B cell (primary cell): ENCODE measurements around the gene PRKCH.

Experiments used
- CTCF ChIP-seq: fragments of 200-600 bp; IDR thresholded peaks from one replicate; pipeline ENCODE4 v1.8.0; 2022; ENCODE audit warnings: antibody characterized with exemption, mild to moderate bottlenecking
- EZH2 ChIP-seq: IDR thresholded peaks from 2 replicates; pipeline ENCODE4 v1.6.1; 2012; ENCODE audit warnings: borderline replicate concordance, low read depth, mild to moderate bottlenecking, moderate library complexity, low read length; ENCODE audit not compliant: insufficient read depth, poor library complexity, severe bottlenecking

- TF ChIP-seq CTCF (no peak), EZH2 (no peak)
These were observed 61.5 kb downstream of the PRKCH start for GRCh38 chr14:61382842-61383241.
